Prostate gland (tissue), 2 donors: ENCODE measurements around the gene NR2C2.

ENCODE experiments used
- CTCF ChIP-seq, 4 experiments: fragments of 200-600 bp in 2 of 4; fragments of 450-650 bp in 2 of 4; sonication (generic) in 2 of 4; IDR thresholded peaks; 1 replicate in 3 of 4; 2 replicates in 1 of 4; pipeline ENCODE4 v1.5.1; 2016 to 2019; ENCODE audit warnings: antibody characterized with exemption in 4 of 4, mild to moderate bottlenecking in 2 of 4, moderate library complexity in 2 of 4
- POLR2AphosphoS5 ChIP-seq: sonication (generic); formaldehyde crosslinking; IDR thresholded peaks from one replicate; pipeline ENCODE4 v1.6.1; 2017; ENCODE audit warnings: antibody characterized with exemption

GRCh38 chr3:14913926-14914778 is 33.2 kb upstream of the NR2C2 start:
- no peak for TF ChIP-seq CTCF (IDR thresholded peaks at IDR 0.05)
- TF ChIP-seq POLR2AphosphoS5 = no peak
